HG02798 (cell line): Measurements from ENCODE around the gene PIP5K1C.

Experiments
- ATAC-seq: cut with Tn5 transposase; IDR thresholded peaks from one replicate; pipeline ENCODE4 v1.9.1; 2021; ENCODE audit warnings: mild to moderate bottlenecking; ENCODE audit not compliant: unreplicated experiment, poor library complexity

Gene PIP5K1C

DNA sequence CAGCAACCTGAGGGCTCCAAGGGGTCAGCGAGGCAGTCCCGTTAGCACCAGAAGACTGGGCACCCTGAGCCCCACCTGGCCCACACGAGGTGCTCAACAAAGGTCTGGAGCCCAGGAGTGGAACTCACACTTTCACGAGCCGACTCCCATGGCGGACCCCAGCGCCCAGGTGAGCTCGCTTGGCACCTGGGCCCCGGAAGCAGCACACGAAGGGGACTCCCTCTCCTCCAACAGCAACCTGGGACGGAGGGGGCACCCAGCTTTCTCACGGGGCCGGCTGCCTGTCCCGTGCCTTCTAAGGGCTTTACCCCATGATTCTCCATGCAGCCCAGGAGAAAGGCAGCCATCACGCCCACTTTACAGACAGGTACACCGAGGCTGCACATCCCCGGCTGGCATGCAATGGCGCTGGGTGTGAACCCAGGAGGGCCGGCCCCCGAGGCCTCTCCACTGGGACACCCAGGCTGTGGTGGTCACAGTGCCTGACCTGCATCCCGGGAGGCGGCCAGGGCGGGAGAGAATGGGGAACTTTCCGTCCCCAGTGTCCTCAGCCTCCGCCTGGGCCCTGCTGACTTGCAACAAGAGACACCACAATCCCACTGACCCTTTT, 5.0 kb downstream of the PIP5K1C start:
- no peak for ATAC-seq

- no peak for ATAC-seq
Measured at GRCh38 chr19:3694361-3695123, 5.7 kb downstream of the PIP5K1C start.

DNA sequence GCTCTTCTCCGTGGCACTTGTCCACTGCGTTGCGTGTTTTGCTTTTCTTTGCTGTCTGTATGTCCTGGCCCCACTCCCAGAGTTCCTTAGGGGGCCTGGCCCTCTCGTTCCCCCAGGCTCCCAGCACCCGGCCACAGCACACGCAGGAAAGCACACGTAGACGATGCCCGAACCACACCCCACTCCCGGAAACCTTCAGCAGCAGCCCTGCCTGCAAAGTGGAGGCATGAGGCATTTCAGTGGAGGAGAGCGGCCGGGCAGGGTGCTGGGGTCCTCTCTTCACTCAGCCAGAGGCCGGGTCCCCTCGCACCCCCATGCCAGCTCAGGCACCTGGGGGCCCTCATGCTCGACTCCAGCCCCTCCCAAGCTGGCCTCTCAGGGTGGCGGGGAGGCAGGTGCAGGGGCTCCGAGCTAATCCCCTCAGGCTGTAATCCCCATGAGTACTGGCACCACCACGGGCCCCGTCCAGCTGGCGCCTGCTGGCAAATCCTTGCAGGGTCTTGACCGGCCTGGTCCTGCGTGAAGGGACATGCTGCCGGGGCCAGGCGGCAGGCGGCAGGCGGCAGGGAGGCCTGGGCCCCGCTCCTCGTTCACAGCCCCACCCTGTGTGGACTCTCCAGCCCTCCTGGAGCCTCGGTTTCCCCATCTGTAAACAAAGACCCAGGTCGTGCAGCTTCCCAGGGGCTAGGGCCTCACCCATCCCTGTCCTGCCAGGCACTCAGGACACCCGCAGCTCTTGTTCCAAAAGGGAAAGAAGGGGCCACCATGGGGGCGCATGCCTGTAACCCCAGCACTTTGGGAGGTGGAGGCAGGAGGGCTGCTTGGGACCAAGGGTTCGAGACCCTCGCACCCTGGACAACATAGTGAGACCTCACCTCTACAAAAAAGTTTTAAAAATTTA, 7.0 kb downstream of the PIP5K1C start:
- no peak for ATAC-seq

GRCh38 chr19:3692141-3693024, 7.9 kb downstream of the PIP5K1C start:
- ATAC-seq: no peak

GRCh38 chr19:3691726-3692125, 8.5 kb downstream of the PIP5K1C start:
- ATAC-seq: no peak

DNA sequence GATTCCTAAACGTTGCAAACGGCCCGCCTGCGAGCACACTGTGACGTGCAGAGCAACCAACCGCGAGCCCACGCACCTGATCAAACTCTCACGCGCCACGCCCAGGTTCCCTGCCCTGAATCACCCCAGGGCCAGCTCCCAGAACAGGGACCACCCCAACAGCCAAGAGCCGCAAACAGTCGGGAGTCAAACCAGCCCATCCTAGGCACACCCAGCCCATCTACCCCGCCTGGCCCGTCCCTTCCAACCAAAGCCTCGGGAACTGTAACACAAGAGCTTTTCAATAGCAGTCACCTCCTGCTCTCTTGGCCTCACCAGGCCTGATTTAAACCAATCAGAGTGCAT, 8.9 kb downstream of the PIP5K1C start:
- ATAC-seq: no peak

DNA sequence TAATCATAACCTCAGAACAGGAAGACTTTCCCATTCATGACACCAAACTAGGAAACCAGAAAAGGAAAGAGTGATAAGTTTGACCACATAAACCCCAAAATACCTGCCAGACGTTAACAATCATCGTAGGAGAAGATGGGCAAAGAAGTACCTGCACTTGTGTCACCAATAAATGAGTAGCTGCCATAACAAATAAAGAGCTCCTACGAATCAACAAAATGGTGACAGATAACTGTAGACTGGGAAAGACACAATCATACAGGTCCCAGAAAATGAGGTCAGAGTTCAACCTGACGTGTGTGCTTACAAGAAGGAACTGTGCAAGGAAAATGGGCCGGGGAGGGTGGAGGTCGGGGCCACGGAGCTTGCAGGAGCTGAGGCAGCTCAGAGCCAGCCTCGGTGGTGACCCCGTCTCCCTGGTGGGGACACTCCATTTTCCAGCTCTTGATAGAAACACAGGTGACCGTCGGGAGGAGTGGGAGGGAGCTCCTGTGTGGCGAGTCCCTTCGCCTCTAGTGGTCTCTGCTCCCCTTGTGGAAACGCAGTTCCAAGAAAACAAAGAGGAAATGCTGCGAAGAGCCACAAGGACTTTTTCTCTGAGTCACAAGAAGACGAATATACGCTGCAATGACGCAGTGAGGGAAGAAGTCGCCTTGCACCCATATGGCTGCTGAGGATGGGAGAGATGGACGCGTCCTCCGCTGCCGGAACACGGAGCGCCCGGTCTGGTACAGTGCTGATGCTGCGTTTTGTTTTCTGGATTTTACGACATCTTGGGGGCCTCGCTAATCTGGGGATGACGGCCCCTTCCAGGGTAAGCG, 9.5 kb downstream of the PIP5K1C start:
- ATAC-seq: no peak

GRCh38 chr19:3687774-3688706, 12.2 kb downstream of the PIP5K1C start:
- ATAC-seq: no peak

- ATAC-seq: no peak
Measured at GRCh38 chr19:3687393-3687773, 12.9 kb downstream of the PIP5K1C start.

- no peak for ATAC-seq
Measured at GRCh38 chr19:3684817-3685410, 15.4 kb downstream of the PIP5K1C start.

DNA sequence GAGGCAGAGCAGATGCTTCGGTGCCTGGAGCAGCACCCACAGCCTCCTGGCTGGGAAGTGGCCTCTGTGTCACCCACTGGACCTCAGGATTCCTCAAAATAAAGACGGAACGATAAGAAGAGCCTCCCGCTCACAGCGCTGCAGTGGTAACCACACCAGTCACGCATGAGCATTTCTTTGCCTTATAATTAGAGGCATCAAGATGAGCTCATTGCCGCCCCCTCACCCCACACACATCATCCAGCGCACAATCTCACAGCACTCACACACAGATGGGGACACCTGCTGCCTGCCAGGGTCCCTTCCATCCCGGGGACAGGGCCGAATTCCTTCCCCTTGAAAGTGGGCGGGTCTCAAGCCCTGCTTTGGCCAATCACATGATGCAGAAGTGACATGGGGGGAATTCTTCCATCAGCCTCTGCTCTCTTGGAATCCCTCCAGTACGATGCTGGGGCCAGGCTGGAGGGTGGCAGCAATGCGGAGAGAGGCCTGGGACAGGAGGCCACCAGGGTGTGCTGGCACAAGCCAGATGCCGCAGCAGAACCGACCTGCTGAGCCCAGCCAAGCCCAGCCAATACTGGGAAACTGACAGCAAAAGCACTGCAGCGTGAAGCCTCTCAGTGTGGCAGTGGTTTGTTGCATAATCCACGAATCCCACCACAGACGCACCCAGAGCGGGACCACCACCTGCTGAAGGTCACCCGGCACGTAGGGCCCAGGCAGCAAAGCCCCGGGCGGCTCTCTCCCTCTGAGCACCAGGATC, 16.0 kb downstream of the PIP5K1C start:
- no peak for ATAC-seq

- ATAC-seq: no peak
Measured at GRCh38 chr19:3683405-3684053, 16.7 kb downstream of the PIP5K1C start.

GRCh38 chr19:3682741-3683404, 17.4 kb downstream of the PIP5K1C start:
- ATAC-seq: no peak

- no peak for ATAC-seq
Measured at GRCh38 chr19:3682286-3682685, 18.0 kb downstream of the PIP5K1C start.

DNA sequence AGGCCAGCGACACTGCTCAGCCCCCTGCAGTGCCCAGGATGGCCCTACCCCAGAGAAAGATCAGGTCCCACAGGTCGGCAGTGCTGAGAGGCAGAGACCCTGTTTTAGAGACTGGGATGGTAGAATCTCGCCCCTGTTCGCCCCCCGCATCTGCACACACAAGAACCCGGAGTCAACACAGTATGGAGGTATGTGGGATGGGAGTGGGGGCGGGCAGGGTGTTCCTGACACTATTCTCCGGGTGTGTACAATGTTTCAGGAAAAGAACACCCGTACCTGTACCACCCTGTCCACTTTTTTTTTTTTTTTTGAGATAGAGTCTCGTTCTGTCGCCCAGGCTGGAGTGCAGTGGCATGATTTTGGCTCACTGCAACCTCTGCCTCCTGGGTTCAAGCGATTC, 19.3 kb downstream of the PIP5K1C start:
- no peak for ATAC-seq

DNA sequence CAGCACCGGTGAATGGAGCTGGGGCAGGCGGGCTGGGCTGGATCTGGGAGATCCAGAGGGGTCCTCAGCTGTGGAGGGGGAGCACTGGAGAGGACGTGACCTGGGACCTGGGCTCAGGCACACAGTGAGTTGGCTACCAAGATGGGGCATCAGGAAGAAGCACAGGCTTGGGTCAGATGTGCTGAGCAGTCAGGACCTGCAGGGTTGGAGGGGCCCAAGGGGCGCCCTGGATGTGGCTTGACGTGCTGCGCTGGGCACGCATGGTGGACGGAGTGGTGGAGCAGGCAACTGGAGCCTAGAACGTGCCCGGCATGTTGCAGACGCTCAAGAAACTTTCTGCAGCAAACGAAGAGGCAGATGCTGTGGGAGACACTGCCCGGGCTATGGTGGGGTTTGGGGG, 20.7 kb downstream of the PIP5K1C start:
- no peak for ATAC-seq
